Measurements from ENCODE around the gene ZDHHC8.

ZDHHC8 gene

GRCh38 chr22:20147237-20147988 lies 15.8 kb downstream of the ZDHHC8 start:
- no peak overlapping the region for H3K4me3 Mint-ChIP-seq
- no peaks in the 10 kb centered on the region for H3K4me1 Mint-ChIP-seq
- H3K27ac Mint-ChIP-seq: no peak overlapping the region
- H3K9me3 Mint-ChIP-seq: no peaks in the 10 kb centered on the region
- peaks cover 3% of the 10 kb centered on the region for H3K36me3 Mint-ChIP-seq
- DNase-seq (ENCODE audit: low spot score in 2 of 2) (no peak), ATAC-seq (ENCODE audit: low read depth) (no peak)
- H3K27me3 Mint-ChIP-seq: no peaks in the 10 kb centered on the region

DNA sequence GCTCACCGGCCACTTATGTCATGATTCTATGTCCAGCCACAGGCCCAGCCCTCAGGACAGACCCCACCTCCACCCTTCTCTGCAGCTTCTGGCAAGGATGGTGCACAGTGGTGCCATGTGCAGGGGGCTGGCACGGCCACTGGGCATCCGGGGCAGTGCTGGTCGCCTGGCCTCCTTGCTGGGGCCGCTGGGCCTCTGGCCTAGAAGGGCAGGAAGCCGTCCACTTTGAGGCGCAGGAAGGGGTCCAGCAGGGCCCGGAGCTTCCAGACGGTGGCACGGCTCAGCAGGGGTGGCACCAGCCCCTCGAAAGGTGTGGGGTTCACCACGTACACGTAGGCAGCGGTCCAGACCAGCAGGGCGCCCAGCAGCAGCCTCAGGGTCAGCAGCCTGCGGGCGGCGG lies 16.8 kb downstream of the ZDHHC8 start:
- Mint-ChIP-seq H3K27ac (no peak overlapping the region), H3K4me3 (no peak overlapping the region), H3K4me1 (no peaks in the 10 kb centered on the region), H3K27me3 (no peaks in the 10 kb centered on the region), H3K36me3 (peaks cover 3% of the 10 kb centered on the region), H3K9me3 (no peaks in the 10 kb centered on the region)
- no peak for DNase-seq (ENCODE audit: low spot score in 2 of 2)
- no peak for ATAC-seq (ENCODE audit: low read depth)

- no peak overlapping the region for H3K4me3 Mint-ChIP-seq
- no peaks in the 10 kb centered on the region for H3K27me3 Mint-ChIP-seq
- H3K4me1 Mint-ChIP-seq: no peaks in the 10 kb centered on the region
- H3K27ac Mint-ChIP-seq: no peak overlapping the region
- peaks cover 3% of the 10 kb centered on the region for H3K36me3 Mint-ChIP-seq
- DNase-seq (ENCODE audit: low spot score in 2 of 2) (no peak), ATAC-seq (ENCODE audit: low read depth) (no peak)
- H3K9me3 Mint-ChIP-seq: no peaks in the 10 kb centered on the region
Observed at GRCh38 chr22:20149257-20150250, 17.9 kb downstream of the ZDHHC8 start.

DNA sequence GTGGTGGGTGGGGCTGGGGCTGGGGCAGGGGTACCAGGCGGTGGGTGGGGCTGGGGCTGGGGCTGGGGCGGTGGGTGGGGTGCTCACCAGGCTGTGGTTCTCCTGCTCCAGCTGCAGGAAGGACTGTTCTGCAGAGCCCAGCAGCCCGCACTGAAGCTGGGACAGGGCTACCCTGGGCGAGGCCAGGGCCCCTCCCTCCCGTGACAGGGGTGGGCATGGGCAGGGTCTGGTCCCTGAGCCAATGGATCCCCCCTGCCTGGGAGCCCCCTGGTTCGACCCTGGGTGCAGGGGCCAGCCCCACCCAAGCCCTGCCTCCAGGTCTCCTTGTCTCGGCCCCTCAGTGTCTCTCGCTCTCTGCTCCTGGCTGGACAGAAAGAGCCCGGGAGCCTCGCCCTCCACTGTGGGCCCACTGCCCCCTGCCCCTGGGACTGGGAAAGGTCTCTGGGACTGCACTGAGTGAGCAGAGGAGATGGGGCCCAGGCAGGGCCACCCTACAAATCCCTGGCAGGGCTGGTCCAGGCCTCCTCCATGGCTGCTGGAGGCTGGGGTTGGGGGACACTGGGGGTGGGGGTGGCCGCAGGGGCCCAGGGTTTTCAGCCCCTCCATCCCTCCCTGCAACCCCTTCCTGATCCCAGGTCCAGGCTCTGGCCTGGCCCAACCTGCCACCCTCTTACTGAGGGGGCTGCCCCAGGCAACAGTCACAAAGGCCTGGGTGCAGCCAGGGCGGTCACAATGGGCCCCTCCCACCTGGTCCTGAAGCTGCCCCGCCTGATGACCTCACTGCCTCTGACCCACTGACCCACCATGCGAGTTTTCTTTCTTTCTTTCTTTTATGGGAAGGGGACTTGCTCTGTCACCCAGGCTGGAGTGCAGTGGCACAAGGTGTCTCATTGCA lies 19.0 kb downstream of the ZDHHC8 start, which contains the start of gene CCDC188:
Gene CCDC188 (minus strand): TSS at position 675 of the 895 bp plus-strand sequence. CDS start 69 bp downstream, at position 606.
- ATAC-seq (ENCODE audit: low read depth) (no peak), DNase-seq (ENCODE audit: low spot score in 2 of 2) (no peak)
- Mint-ChIP-seq H3K27ac (no peak within 1 kb of the TSS), H3K9me3 (no peaks in the 10 kb centered on the region), H3K4me1 (no peaks in the 10 kb centered on the region), H3K36me3 (peaks cover under 1% of the 10 kb centered on the region), H3K27me3 (no peaks in the 10 kb centered on the region), H3K4me3 (no peak within 1 kb of the TSS)

DNA sequence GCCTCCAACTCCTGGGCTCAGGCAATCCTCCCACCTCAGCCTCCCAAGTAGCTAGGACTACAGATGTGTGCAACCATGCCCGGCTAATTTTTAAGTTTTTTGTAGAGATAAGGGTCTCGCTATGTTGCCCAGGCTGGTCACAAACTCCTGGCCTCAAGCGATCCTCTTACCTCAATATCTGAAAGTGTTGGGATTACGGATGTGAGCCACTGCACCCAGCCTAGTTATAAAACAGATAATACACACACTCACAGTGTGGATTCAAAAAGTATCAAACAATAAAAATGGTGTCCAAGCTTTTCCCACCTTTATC lies 19.6 kb downstream of the ZDHHC8 start:
- no peaks in the 10 kb centered on the region for H3K9me3 Mint-ChIP-seq
- no peaks in the 10 kb centered on the region for H3K27me3 Mint-ChIP-seq
- no peak for DNase-seq (ENCODE audit: low spot score in 2 of 2)
- no peak overlapping the region for H3K4me3 Mint-ChIP-seq
- H3K27ac Mint-ChIP-seq: no peak overlapping the region
- ATAC-seq (ENCODE audit: low read depth): no peak
- no peaks in the 10 kb centered on the region for H3K4me1 Mint-ChIP-seq
- H3K36me3 Mint-ChIP-seq: no peaks in the 10 kb centered on the region

GRCh38 chr22:20152464-20152890 lies 20.9 kb downstream of the ZDHHC8 start:
- Mint-ChIP-seq H3K36me3 (no peaks in the 10 kb centered on the region), H3K27ac (no peak overlapping the region), H3K4me3 (no peak overlapping the region), H3K9me3 (no peaks in the 10 kb centered on the region), H3K27me3 (peaks cover 3% of the 10 kb centered on the region), H3K4me1 (peaks cover 3% of the 10 kb centered on the region)
- ATAC-seq (ENCODE audit: low read depth) (no peak), DNase-seq (ENCODE audit: low spot score in 2 of 2) (no peak)

- H3K4me3 Mint-ChIP-seq: no peak overlapping the region
- DNase-seq (ENCODE audit: low spot score in 2 of 2) (no peak), ATAC-seq (ENCODE audit: low read depth) (no peak)
- H3K27me3 Mint-ChIP-seq: peaks cover 6% of the 10 kb centered on the region
- H3K4me1 Mint-ChIP-seq: peaks cover 3% of the 10 kb centered on the region
- H3K27ac Mint-ChIP-seq: no peak overlapping the region
- H3K9me3 Mint-ChIP-seq: no peaks in the 10 kb centered on the region
- no peaks in the 10 kb centered on the region for H3K36me3 Mint-ChIP-seq
Observed at GRCh38 chr22:20153945-20154344, 22.3 kb downstream of the ZDHHC8 start.

GRCh38 chr22:20154602-20155187 lies 23.1 kb downstream of the ZDHHC8 start:
- Mint-ChIP-seq H3K36me3 (no peaks in the 10 kb centered on the region), H3K4me1 (peaks cover 3% of the 10 kb centered on the region), H3K9me3 (no peaks in the 10 kb centered on the region), H3K27ac (no peak overlapping the region), H3K4me3 (no peak overlapping the region), H3K27me3 (peaks cover 8% of the 10 kb centered on the region)
- ATAC-seq (ENCODE audit: low read depth) (no peak), DNase-seq (ENCODE audit: low spot score in 2 of 2) (no peak)

GRCh38 chr22:20155330-20156041 lies 23.9 kb downstream of the ZDHHC8 start:
- H3K4me1 Mint-ChIP-seq: peaks cover 3% of the 10 kb centered on the region
- ATAC-seq (ENCODE audit: low read depth) (no peak), DNase-seq (ENCODE audit: low spot score in 2 of 2) (no peak)
- peaks cover 8% of the 10 kb centered on the region for H3K27me3 Mint-ChIP-seq
- no peaks in the 10 kb centered on the region for H3K9me3 Mint-ChIP-seq
- H3K36me3 Mint-ChIP-seq: no peaks in the 10 kb centered on the region
- no peak overlapping the region for H3K27ac Mint-ChIP-seq
- no peak overlapping the region for H3K4me3 Mint-ChIP-seq

DNA sequence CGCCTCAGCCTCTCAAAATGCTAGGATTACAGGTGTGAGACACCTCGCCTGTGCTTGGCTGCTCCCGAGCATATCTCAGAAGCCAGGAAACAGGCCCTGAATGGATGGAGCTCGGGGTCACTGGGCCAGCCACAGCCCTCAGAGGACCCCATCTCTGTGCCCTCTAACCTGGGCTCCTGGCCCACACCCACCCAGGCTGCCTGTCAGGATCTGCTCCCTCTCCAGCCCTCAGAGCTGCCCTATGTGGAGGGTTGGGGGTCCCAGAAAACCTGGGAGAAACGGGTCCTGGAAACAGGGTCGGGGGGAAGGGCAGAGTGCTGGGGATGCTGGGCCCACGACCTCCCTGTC lies 24.4 kb downstream of the ZDHHC8 start:
- ATAC-seq (ENCODE audit: low read depth) (no peak), DNase-seq (ENCODE audit: low spot score in 2 of 2) (no peak)
- H3K27me3 Mint-ChIP-seq: peaks cover 8% of the 10 kb centered on the region
- no peak overlapping the region for H3K4me3 Mint-ChIP-seq
- no peaks in the 10 kb centered on the region for H3K36me3 Mint-ChIP-seq
- no peaks in the 10 kb centered on the region for H3K9me3 Mint-ChIP-seq
- peaks cover 3% of the 10 kb centered on the region for H3K4me1 Mint-ChIP-seq
- no peak overlapping the region for H3K27ac Mint-ChIP-seq

DNA sequence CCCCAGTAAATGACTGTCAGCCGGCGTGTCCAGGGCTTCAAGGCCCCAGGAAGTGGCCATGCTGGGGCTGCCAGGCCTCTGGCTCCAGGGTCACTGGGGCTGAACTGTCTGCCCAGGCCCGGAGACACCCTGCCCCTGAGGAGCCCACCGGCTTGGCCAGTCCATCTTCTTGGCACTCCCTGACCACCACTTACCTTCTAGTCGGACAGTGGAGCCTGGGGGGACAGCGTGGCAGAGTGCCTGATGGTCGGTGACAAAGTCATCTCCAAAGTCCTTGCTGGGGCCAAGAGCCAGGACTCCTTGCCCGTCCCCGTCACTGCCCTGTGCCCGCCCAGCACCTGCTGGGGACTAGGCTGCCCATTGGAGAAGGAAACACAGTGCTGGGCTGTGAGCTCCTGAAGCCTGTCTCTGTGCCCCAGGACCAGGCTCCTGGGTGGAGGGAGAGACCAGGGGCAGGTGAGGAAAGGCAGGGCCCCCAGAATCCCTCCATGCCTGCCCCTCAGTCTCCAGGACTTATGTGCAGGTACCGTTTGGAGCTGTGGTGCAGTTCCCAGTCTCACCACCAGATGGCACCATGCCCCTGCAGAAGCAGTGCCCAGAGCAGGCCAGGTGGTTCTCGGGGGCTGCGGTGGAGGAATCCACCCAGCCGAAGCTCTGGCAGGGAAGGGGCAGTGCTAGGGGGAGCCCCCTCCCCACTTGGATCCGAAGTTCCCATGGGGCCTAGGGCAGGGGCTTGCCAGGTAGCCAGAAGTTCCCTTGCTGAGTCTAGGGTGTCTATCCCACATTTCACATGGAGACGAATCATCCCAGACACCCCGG lies 25.2 kb downstream of the ZDHHC8 start:
- peaks cover 3% of the 10 kb centered on the region for H3K4me1 Mint-ChIP-seq
- DNase-seq (ENCODE audit: low spot score in 2 of 2) (peak; percentile 89 to 97), ATAC-seq (ENCODE audit: low read depth) (peak; percentile 90)
- H3K27me3 Mint-ChIP-seq: peaks cover 8% of the 10 kb centered on the region
- no peaks in the 10 kb centered on the region for H3K9me3 Mint-ChIP-seq
- H3K4me3 Mint-ChIP-seq: no peak overlapping the region
- no peaks in the 10 kb centered on the region for H3K36me3 Mint-ChIP-seq
- H3K27ac Mint-ChIP-seq: no peak overlapping the region

GRCh38 chr22:20157430-20158183 lies 26.0 kb downstream of the ZDHHC8 start:
- Mint-ChIP-seq H3K36me3 (no peaks in the 10 kb centered on the region), H3K27ac (no peak overlapping the region), H3K4me3 (no peak overlapping the region), H3K9me3 (peaks cover 3% of the 10 kb centered on the region), H3K27me3 (peaks cover 8% of the 10 kb centered on the region), H3K4me1 (peaks cover 3% of the 10 kb centered on the region)
- ATAC-seq (ENCODE audit: low read depth) (no peak), DNase-seq (ENCODE audit: low spot score in 2 of 2) (no peak)
